ENCODE results near the gene MMRN2. TPM values are rescaled to one million over a fixed set of nuclear protein-coding genes. Genes with fewer than 3 reads are reported as not detected.
"Not testable (repeated sequence)": the region's sequence is repeated elsewhere in the genome, so short reads cannot be mapped to it uniquely, and the experiment has no call there.

MMRN2 gene
- total RNA-seq, 1 donor from 2014 or later, result 3.9 TPM

GRCh38 chr10:86938260-86938659 lies 19.2 kb downstream of the MMRN2 start:
- H3K27me3 ChIP-seq (ENCODE audit: control insufficient read depth, insufficient read depth, low read length), result peaks cover 3% of the 10 kb centered on the region
- FAIRE-seq (no peak), DNase-seq (ENCODE audit: low read depth) (no peak)
- TF ChIP-seq CTCF (IDR thresholded peaks at IDR 0.05; ENCODE audit: insufficient read depth, low read length, severe bottlenecking), result no peak
- H3K36me3 ChIP-seq (ENCODE audit: control insufficient read depth, insufficient read depth, low read length), result no peaks in the 10 kb centered on the region
- no peak overlapping the region for H3K4me3 ChIP-seq (ENCODE audit: low read depth, low read length)

GRCh38 chr10:86937502-86938154 lies 19.8 kb downstream of the MMRN2 start:
- TF ChIP-seq CTCF (IDR thresholded peaks at IDR 0.05; ENCODE audit: insufficient read depth, low read length, severe bottlenecking), result no peak
- FAIRE-seq (no peak), DNase-seq (ENCODE audit: low read depth) (no peak)
- Histone ChIP-seq H3K36me3 (ENCODE audit: control insufficient read depth, insufficient read depth, low read length) (no peaks in the 10 kb centered on the region), H3K27me3 (ENCODE audit: control insufficient read depth, insufficient read depth, low read length) (peaks cover 3% of the 10 kb centered on the region), H3K4me3 (ENCODE audit: low read depth, low read length) (no peak overlapping the region)

- Histone ChIP-seq H3K4me3 (ENCODE audit: low read depth, low read length) (no peak overlapping the region), H3K27me3 (ENCODE audit: control insufficient read depth, insufficient read depth, low read length) (no peaks in the 10 kb centered on the region), H3K36me3 (ENCODE audit: control insufficient read depth, insufficient read depth, low read length) (no peaks in the 10 kb centered on the region)
- DNase-seq (ENCODE audit: low read depth) (peak; percentile 25), FAIRE-seq (no peak)
- no peak for TF ChIP-seq CTCF (IDR thresholded peaks at IDR 0.05; ENCODE audit: insufficient read depth, low read length, severe bottlenecking)
Observed at GRCh38 chr10:86936661-86937501, 20.5 kb downstream of the MMRN2 start.

- not testable (repeated sequence) for H3K36me3 ChIP-seq (ENCODE audit: control insufficient read depth, insufficient read depth, low read length); H3K4me3 ChIP-seq (ENCODE audit: low read depth, low read length); H3K27me3 ChIP-seq (ENCODE audit: control insufficient read depth, insufficient read depth, low read length); FAIRE-seq; DNase-seq (ENCODE audit: low read depth)
Observed at GRCh38 chr10:86934162-86934711, 23.2 kb downstream of the MMRN2 start.

- FAIRE-seq (no peak), DNase-seq (ENCODE audit: low read depth) (no peak)
- TF ChIP-seq CTCF (IDR thresholded peaks at IDR 0.05; ENCODE audit: insufficient read depth, low read length, severe bottlenecking), result no peak
- Histone ChIP-seq H3K27me3 (ENCODE audit: control insufficient read depth, insufficient read depth, low read length) (no peaks in the 10 kb centered on the region), H3K36me3 (ENCODE audit: control insufficient read depth, insufficient read depth, low read length) (no peaks in the 10 kb centered on the region), H3K4me3 (ENCODE audit: low read depth, low read length) (no peak overlapping the region)
Observed at GRCh38 chr10:86932674-86933073, 24.7 kb downstream of the MMRN2 start.

- H3K36me3 ChIP-seq (ENCODE audit: control insufficient read depth, insufficient read depth, low read length), result no peaks in the 10 kb centered on the region
- no peak for TF ChIP-seq CTCF (IDR thresholded peaks at IDR 0.05; ENCODE audit: insufficient read depth, low read length, severe bottlenecking)
- DNase-seq (ENCODE audit: low read depth) (peak; percentile 75), FAIRE-seq (no peak)
- no peaks in the 10 kb centered on the region for H3K27me3 ChIP-seq (ENCODE audit: control insufficient read depth, insufficient read depth, low read length)
- H3K4me3 ChIP-seq (ENCODE audit: low read depth, low read length), result no peak overlapping the region
Observed at GRCh38 chr10:86931872-86932271, 25.5 kb downstream of the MMRN2 start.

All from bronchial epithelial cell (primary cell).